SU-DHL-6 (cell line): ENCODE results near the gene IRX2.

Experiments
- H2AFZ ChIP-seq: fragments of 200-600 bp; sonication (generic); 2 replicates; pipeline ENCODE4 v1.6.1; 2014; ENCODE audit warnings: low read depth, mild to moderate bottlenecking, moderate library complexity, mixed read lengths, antibody characterized with exemption, low read length; ENCODE audit not compliant: severe bottlenecking
- H3F3A ChIP-seq: fragments of 200-600 bp; shearing (Covaris generic); 2 replicates; pipeline ENCODE4 v1.6.0; 2016; ENCODE audit warnings: antibody characterized with exemption, mild to moderate bottlenecking; ENCODE audit not compliant: insufficient read depth
- H3K27ac ChIP-seq: fragments of 200-600 bp; sonication (generic); 2 replicates; pipeline ENCODE4 v1.5.1; 2016; ENCODE audit warnings: low read depth, mild to moderate bottlenecking, low read length, moderate library complexity, mixed read lengths
- H3K27me3 ChIP-seq: fragments of 200-600 bp; sonication (generic), shearing (Covaris generic); 2 replicates; pipeline ENCODE4 v1.6.0; 2014; ENCODE audit warnings: mild to moderate bottlenecking, low read length
- H3K36me3 ChIP-seq: fragments of 200-600 bp; sonication (generic); 2 replicates; pipeline ENCODE4 v1.6.1; 2014; ENCODE audit warnings: mild to moderate bottlenecking, low read length, mixed read lengths
- H3K4me2 ChIP-seq: fragments of 300-600, 200-600 bp; shearing (Covaris generic), sonication (generic); 2 replicates; pipeline ENCODE4 v1.6.0; 2014; ENCODE audit warnings: low read length, low read depth, mild to moderate bottlenecking; ENCODE audit not compliant: poor library complexity, severe bottlenecking
- H3K4me3 ChIP-seq: fragments of 200-600 bp; sonication (generic); 2 replicates; pipeline ENCODE4 v1.5.1; 2014; ENCODE audit warnings: antibody characterized with exemption, low read length, mild to moderate bottlenecking, mixed read lengths; ENCODE audit not compliant: insufficient read depth, poor library complexity, severe bottlenecking
- H3K79me2 ChIP-seq: fragments of 200-600 bp; sonication (generic); 2 replicates; pipeline ENCODE4 v1.6.1; 2014; ENCODE audit warnings: mild to moderate bottlenecking, low read length, moderate library complexity; ENCODE audit not compliant: insufficient read depth
- H3K9ac ChIP-seq: fragments of 200-600 bp; sonication (generic); 2 replicates; pipeline ENCODE4 v1.7.0; 2014; ENCODE audit warnings: mild to moderate bottlenecking, low read length
- H3K9me2 ChIP-seq: fragments of 200-600 bp; sonication (generic); replicated peaks from 2 replicates; pipeline ENCODE4 v1.6.1; 2014; ENCODE audit warnings: low read length; ENCODE audit not compliant: insufficient read depth
- H3K9me3 ChIP-seq: fragments of 200-600 bp; sonication (generic); 2 replicates; pipeline ENCODE4 v1.6.1; 2014; ENCODE audit warnings: low read length, mixed read lengths; ENCODE audit not compliant: insufficient read depth
- H4K20me1 ChIP-seq: fragments of 200-600 bp; sonication (generic); 2 replicates; pipeline ENCODE4 v1.6.1; 2014; ENCODE audit warnings: low read depth, mild to moderate bottlenecking, antibody characterized with exemption, low read length, moderate library complexity, mixed read lengths
- EZH2phosphoT487 ChIP-seq: fragments of 200-600 bp; sonication (generic), shearing (Covaris generic); conservative IDR thresholded peaks from 2 replicates; pipeline ENCODE4 v1.6.1; 2018; ENCODE audit warnings: mild to moderate bottlenecking, antibody characterized with exemption, low read length, moderate library complexity, mixed read lengths
- TF ChIP-seq, protein P1 (sequence below): fragments of 200-600 bp; sonication (generic); IDR thresholded peaks from one replicate; pipeline ENCODE4 v1.5.1; 2017; ENCODE audit warnings: antibody characterized with exemption, mild to moderate bottlenecking, low read length, moderate library complexity; ENCODE audit not compliant: insufficient read depth, poor library complexity, severe bottlenecking

IRX2 gene

DNA sequence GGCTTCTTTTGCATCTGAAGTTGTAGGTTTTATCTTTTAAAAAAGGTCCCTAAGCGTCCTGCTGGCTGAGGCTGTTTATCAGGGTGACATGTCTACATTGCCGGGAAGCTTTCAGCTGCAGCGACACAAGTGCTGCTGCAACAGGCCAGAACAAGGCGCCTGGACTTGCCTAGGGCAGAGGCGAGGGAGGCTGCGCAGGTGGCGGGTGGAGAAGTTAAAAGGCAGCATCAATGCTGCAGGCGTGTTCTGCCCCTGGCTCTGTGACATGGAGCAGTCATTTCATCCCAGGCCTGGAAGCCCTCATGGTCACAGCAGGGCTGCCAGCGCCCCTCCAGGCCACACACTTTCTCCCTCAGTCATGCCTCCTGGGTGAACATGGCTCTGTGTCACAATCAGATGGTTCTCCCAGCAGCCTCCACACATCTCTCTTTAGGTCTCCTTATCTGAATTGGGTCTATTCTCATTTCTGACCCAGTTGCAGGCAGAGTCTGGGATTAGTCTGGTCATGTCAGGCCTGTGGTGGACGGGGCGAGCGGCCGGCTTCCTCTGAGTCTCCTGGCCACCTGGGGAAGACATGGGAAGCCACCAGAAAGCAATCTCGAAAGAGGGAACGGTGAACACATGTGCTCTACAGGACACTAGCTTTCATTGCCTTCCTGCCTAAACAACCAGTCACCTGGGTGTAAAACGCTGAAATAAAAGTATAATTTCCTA, 41.3 kb downstream of the IRX2 start:
- Histone ChIP-seq H3K79me2 (no peaks in the 10 kb centered on the region), H3K36me3 (no peaks in the 10 kb centered on the region), H4K20me1 (no peaks in the 10 kb centered on the region), H3K27me3 (no peaks in the 10 kb centered on the region), H3F3A (no peaks in the 10 kb centered on the region), H3K4me2 (no peak overlapping the region), H3K9ac (no peak overlapping the region), H3K9me2 (no peaks in the 10 kb centered on the region), H3K4me3 (no peak overlapping the region), H3K9me3 (no peaks in the 10 kb centered on the region), H3K27ac (no peak overlapping the region), H2AFZ (no peak overlapping the region)
- TF ChIP-seq, protein P1, sequence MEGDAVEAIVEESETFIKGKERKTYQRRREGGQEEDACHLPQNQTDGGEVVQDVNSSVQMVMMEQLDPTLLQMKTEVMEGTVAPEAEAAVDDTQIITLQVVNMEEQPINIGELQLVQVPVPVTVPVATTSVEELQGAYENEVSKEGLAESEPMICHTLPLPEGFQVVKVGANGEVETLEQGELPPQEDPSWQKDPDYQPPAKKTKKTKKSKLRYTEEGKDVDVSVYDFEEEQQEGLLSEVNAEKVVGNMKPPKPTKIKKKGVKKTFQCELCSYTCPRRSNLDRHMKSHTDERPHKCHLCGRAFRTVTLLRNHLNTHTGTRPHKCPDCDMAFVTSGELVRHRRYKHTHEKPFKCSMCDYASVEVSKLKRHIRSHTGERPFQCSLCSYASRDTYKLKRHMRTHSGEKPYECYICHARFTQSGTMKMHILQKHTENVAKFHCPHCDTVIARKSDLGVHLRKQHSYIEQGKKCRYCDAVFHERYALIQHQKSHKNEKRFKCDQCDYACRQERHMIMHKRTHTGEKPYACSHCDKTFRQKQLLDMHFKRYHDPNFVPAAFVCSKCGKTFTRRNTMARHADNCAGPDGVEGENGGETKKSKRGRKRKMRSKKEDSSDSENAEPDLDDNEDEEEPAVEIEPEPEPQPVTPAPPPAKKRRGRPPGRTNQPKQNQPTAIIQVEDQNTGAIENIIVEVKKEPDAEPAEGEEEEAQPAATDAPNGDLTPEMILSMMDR = no peak
- no peak for TF ChIP-seq EZH2phosphoT487

DNA sequence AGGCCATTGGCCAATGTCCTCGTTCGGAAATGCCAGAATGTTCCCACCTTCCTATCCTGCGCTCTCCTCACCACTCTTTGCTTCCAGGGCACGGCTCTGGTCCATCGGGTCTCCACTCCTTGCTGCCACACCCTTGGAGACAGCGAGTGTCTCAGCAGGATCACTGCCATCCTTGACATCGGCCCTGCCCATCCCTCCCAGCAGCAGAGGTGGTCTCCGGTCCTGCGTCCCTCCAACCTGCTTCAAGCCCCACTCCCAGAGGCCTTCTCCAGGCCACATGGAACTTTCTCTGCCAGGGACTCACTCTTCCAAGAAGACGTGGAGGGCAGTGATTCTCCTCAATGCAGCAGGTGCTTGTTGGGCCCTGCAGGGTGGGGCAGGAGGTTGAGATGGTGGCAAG, 42.7 kb downstream of the IRX2 start:
- no peaks in the 10 kb centered on the region for H3K9me2 ChIP-seq
- no peaks in the 10 kb centered on the region for H4K20me1 ChIP-seq
- no peaks in the 10 kb centered on the region for H3K9me3 ChIP-seq
- no peak overlapping the region for H3K9ac ChIP-seq
- H3K27ac ChIP-seq = no peak overlapping the region
- TF ChIP-seq, protein P1 = no peak
- TF ChIP-seq EZH2phosphoT487 = no peak
- H3K4me2 ChIP-seq = no peak overlapping the region
- H3K79me2 ChIP-seq = no peaks in the 10 kb centered on the region
- no peaks in the 10 kb centered on the region for H3K27me3 ChIP-seq
- H2AFZ ChIP-seq = no peak overlapping the region
- no peaks in the 10 kb centered on the region for H3F3A ChIP-seq
- no peaks in the 10 kb centered on the region for H3K36me3 ChIP-seq
- no peak overlapping the region for H3K4me3 ChIP-seq

DNA sequence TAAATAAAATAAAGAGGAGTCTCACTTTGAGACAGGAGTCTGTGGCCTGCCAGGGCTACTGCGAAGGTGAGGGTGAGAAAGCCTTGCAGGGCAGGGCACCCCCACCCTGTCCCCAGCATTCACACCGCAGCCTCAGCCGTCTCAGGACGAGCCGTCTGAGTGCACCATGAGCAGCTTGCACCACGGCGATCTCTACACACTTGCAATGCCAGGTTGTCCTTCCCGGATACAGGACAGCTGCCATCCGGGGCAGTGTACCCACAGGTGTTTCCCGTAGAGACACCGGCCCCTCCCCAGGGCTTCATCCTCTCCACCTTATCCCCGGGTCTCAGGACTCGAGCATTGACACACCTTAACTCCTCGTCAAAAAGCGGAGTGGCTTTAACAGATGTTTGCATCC, 43.3 kb downstream of the IRX2 start:
- Histone ChIP-seq H4K20me1 (no peaks in the 10 kb centered on the region), H2AFZ (no peak overlapping the region), H3F3A (no peaks in the 10 kb centered on the region), H3K27me3 (no peaks in the 10 kb centered on the region), H3K36me3 (no peaks in the 10 kb centered on the region), H3K27ac (no peak overlapping the region), H3K4me2 (no peak overlapping the region), H3K4me3 (no peak overlapping the region), H3K9ac (no peak overlapping the region), H3K79me2 (no peaks in the 10 kb centered on the region), H3K9me3 (no peaks in the 10 kb centered on the region), H3K9me2 (no peaks in the 10 kb centered on the region)
- TF ChIP-seq, protein P1 = no peak
- no peak for TF ChIP-seq EZH2phosphoT487
